ENCODE results near the gene CNTN1.

- TF ChIP-seq POLR2A (IDR thresholded peaks at IDR 0.05; ENCODE audit: low read depth, low read length) = no peak
- TF ChIP-seq, protein P1, sequence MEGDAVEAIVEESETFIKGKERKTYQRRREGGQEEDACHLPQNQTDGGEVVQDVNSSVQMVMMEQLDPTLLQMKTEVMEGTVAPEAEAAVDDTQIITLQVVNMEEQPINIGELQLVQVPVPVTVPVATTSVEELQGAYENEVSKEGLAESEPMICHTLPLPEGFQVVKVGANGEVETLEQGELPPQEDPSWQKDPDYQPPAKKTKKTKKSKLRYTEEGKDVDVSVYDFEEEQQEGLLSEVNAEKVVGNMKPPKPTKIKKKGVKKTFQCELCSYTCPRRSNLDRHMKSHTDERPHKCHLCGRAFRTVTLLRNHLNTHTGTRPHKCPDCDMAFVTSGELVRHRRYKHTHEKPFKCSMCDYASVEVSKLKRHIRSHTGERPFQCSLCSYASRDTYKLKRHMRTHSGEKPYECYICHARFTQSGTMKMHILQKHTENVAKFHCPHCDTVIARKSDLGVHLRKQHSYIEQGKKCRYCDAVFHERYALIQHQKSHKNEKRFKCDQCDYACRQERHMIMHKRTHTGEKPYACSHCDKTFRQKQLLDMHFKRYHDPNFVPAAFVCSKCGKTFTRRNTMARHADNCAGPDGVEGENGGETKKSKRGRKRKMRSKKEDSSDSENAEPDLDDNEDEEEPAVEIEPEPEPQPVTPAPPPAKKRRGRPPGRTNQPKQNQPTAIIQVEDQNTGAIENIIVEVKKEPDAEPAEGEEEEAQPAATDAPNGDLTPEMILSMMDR (conservative IDR thresholded peaks at IDR 0.05; ENCODE audit: low read depth, low read length) = no peak
Measured at GRCh38 chr12:40716037-40716436, 23.8 kb downstream of the CNTN1 start.

Measured in IMR-90 (cell line).